HG03442 (cell line): ENCODE results near the gene ANO1.
"Not testable (repeated sequence)": the region's sequence is repeated elsewhere in the genome, so short reads cannot be mapped to it uniquely, and the experiment has no call there.

Experiments used
- ATAC-seq: cut with Tn5 transposase; IDR thresholded peaks from one replicate; pipeline ENCODE4 v1.9.1; 2021; ENCODE audit warnings: mild to moderate bottlenecking, moderate library complexity; ENCODE audit not compliant: unreplicated experiment

The ANO1 gene

DNA sequence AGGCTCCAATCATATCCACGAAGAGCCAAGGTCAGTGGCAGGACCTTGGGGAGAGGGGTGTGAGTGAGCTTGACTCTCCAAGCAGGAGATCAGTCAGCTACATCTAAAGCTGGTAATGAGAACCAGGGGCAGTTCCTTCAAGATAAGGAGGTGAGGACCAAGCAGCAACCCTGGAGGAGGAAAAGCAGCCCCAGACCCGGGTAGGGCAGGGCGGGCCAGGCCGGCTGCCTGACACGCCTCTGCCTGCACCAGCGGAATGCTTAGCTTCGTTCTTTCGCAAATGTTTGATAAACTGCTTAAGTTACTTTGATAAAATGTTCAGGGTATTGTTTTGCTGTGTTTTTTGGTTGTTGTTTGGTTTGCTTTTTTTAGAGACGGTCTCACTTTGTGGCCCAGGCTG is 106.3 kb downstream of the ANO1 start:
- no peak for ATAC-seq

DNA sequence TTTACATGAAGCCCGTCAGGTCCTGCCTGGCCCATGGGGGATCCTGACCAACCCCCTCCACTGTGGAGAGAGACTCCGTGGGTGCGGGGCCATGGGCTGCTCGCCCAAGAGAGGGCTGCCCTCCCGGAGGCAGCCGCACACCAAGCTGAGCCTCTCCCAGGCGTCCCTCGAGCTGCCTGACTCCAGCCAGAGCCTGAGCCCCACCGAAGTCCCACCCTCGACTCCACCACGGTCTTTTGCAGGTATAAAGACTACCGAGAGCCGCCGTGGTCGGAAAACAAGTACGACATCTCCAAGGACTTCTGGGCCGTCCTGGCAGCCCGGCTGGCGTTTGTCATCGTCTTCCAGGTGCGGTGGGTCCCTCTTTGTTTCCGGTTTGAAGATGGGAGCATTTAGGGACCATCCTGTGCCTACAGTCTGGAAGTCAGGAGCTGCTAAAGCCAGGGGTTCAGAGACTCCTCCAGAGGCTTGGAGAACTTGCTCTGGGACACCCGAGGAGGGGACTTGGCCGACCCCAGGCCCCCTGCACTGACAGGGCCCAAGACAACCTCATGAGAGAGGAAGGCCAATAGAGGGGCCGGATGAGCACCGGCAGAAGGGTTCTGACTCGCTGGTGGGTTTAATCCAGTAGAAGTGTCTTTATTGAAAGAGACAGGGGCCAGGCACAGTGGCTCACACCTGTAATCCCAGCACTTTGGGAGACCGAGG is 107.4 kb downstream of the ANO1 start:
- ATAC-seq = no peak

DNA sequence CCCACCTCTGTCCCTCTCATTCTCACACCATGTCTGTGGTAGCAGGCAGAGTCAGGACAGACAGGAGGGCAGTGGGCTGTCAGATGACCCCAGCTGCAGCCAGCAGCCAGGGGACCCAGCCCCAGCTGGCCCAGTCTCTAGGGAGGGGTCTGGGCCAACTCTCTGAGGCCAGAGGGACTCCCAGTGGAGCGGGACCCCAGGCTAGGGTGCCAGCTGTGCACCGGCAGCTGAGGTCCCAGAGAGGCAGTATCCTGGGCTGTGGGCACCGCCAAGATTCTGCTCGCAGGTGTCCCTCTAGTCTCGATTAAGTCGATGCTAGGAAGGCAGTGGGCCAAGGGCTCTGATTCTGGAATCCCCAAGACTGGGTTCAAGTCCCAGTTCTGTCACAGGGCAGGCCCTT is 108.3 kb downstream of the ANO1 start:
- no peak for ATAC-seq

DNA sequence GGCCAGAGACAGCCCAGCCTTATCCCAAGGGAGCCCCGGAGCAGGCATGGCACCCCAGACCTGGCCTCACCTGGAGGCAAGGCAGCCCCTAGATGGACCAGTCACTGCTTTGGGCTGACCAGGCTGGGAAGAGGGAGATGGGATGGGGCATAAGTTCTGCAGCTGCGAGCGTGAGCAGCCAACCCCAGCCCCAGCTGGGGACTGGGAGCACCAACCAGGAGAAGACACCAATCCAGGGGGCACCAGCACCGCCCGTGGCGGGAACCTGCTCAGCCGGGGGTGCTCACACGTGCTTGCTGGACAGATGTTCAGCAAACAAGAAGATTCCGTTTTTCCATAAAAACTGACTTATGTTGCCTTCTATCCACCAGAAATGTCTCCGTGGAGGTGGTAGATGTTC is 108.8 kb downstream of the ANO1 start:
- ATAC-seq = no peak

- no peak for ATAC-seq
Observed at GRCh38 chr11:70187771-70188170, 109.7 kb downstream of the ANO1 start.

DNA sequence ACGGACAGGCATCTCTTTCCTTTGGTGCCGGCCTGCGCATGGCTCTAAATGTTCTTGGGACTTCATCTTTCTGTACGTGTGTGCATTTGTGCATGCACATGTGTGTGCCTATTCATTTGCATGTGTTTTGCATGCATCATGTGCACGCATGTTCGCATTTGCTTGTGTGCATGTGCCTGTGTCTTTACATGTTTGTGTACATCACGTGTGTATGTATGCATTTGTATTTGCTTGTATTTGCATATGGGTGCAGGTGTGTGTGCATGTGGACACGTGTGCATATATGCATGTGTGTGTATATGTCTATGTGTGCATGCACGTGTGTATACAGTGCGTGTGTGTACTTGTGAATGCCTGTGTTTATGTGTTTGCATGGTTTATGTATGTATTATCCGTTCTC is 111.5 kb downstream of the ANO1 start:
- ATAC-seq = no peak

DNA sequence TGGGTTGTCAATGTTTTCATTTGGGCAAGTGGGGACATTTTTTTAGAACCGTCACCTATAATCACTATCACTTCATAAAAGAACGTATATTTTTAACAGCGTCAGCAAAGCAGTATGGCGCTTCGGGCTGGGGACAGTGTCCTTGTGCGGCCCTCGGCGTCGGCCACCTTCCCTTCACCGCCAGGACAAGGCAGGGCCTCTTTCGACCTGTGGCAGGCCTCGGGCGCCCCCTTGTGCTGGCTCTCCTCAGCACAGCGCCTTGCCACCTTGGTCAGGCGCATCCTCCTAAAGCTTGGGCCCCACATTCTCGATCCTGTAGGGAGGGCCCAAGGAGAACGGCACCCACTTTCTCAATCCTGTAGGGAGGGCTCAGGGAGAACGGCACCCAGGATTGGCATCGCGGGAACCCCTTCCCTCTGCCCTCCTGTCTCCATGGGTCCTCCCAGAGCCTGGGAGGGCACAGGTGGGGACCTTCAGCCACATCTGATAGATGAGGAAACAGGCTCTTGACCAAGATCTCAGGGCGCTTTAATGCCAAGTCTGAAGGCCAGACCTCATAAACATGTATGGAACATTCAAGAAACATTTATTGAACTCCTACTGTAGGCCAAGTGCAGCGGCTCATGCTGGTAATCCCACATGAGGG is 113.5 kb downstream of the ANO1 start:
- ATAC-seq = no peak

DNA sequence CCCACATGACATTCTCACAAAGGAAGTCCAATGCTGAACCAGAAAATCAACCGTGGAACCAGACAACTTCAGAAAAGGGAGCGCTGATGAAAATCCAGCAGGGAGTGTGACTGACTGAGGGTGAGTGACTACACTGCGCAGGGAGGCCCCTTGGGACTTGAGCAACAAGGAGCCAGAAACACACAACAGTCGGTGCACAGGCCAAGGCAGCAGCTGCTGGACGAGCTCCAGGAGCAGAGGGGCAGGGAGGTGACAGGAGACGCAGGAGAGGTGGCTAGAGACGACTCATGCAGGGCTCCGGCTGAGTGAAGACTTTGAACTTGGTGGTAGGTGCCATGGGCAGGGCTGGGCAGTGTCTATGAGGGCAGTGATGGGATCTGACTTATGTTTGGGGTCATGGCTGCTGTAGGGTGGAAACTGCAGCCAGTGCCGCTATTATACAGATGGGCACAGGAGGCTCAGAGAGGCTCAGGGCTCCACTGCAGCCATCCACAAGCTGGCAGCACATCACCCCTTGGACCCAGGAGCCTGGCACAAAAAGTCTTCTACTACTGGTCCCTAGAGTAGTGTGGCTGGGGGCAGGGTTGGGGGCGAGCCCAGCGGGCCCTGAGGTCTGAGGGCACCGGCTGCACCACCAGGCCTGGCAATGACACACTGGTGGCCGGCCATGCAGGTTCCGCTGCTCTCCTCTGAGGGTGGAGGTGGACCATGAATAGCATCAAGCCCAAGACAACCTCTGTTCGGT is 114.7 kb downstream of the ANO1 start:
- no peak for ATAC-seq

GRCh38 chr11:70193411-70194292 is 115.5 kb downstream of the ANO1 start:
- no peak for ATAC-seq

GRCh38 chr11:70194792-70195791 is 117.0 kb downstream of the ANO1 start:
- ATAC-seq = no peak

- ATAC-seq = no peak
Observed at GRCh38 chr11:70200212-70200844, 122.2 kb downstream of the ANO1 start.

- not testable (repeated sequence) for ATAC-seq
Observed at GRCh38 chr11:70201047-70201446, 122.9 kb downstream of the ANO1 start.

- ATAC-seq = no peak
Observed at GRCh38 chr11:70201882-70202861, 124.1 kb downstream of the ANO1 start.

- peak; percentile 72 for ATAC-seq
Observed at GRCh38 chr11:70202920-70203750, 125.0 kb downstream of the ANO1 start, which contains the start of gene FADD. TSS of gene FADD (plus strand) at chr11:70203296. CDS start at chr11:70203460, 164 bp downstream.

- ATAC-seq = peak; percentile 33
Observed at GRCh38 chr11:70203751-70204465, 125.8 kb downstream of the ANO1 start.

GRCh38 chr11:70204466-70204799 is 126.3 kb downstream of the ANO1 start:
- no peak for ATAC-seq
